Endothelial cell of hepatic sinusoid (primary cell): ENCODE results near the gene TMEM151B.
"Not testable (repeated sequence)": the region's sequence is repeated elsewhere in the genome, so short reads cannot be mapped to it uniquely, and the experiment has no call there.

Experiments
- in situ Hi-C: cut with HindIII; loops from 2 replicates; pipeline ENCODE4 v1.10.0; 2017; ENCODE audit warnings: low sequenced_read_pairs

The TMEM151B gene

GRCh38 chr6:44317136-44317631 is 46.9 kb downstream of the TMEM151B start:
- in situ Hi-C loops, result not testable (repeated sequence)

GRCh38 chr6:44321210-44321609 is 51.0 kb downstream of the TMEM151B start:
- in situ Hi-C loops, result no loop called here

DNA sequence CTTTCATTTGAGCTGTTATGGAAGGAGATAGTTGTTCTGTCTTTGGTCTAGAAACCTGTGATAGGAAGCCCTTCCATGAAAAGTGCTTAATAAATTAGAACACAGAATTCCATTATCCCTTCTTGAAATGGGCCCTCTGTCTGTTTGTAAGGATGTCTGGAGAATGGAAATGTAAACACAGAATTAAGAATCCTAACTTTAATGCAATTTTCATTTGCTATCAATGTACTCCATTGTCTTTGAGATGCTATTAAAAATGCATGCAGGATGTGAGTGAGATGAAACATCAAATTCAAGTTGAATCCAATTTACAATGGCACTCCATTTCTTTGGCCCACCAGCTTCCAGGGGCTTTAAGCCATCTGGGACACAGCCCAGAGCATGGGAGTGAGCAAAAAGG is 56.8 kb downstream of the TMEM151B start:
- in situ Hi-C loops, result no loop called here

DNA sequence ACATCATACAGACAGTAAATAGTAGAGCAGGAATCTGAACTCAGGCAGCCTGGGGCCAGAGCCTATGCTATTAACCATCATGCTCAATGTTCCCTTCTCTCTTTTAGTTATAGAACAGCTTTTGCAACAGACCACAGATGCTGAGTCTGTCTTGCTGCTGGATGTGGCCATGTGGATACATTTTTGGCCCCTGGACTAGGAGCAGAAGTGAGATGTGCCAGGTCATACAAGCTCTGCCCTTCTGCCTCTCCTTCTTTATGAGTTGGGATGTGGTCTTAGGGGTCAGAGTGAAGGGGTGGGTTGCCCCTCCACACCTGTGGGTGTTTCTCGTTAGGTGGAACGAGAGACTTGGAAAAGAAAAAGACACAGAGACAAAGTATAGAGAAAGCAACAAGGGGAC is 57.5 kb downstream of the TMEM151B start:
- in situ Hi-C loops, result no loop called here

DNA sequence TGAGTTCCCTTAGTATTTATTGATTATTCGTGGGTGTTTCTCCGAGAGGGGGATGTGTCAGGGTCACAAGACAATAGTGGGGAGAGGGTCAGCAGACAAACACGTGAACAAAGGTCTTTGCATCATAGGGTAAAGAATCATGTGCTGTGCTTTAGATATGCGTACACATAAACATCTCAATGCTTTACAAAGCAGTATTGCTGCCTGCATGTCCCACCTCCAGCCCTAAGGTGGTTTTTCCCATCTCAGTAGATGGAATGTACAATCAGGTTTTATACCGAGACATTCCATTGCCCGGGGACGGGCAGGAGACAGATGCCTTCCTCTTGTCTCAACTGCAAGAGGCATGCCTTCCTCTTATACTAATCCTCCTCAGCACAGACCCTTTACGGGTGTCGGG is 58.0 kb downstream of the TMEM151B start:
- in situ Hi-C loops, result not testable (repeated sequence)

DNA sequence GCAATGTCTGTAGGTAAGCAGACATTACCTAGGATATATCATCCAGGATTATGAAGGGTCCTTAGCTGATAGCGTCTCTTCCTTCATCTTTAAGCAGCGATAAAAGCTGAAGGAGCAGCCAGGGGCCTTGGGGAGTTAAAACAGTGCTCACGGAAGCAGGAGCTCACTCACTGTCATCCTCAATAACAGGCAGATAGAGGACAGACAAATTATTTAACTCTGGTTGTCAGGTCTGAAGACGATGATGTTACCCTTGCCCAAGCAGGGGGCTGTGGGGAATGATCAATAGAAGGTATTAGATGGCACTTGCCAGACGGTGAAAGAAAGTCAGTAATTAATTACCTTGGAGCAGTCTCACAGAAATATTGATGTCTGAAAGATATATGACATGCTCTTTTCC is 59.6 kb downstream of the TMEM151B start:
- in situ Hi-C loops, result no loop called here

DNA sequence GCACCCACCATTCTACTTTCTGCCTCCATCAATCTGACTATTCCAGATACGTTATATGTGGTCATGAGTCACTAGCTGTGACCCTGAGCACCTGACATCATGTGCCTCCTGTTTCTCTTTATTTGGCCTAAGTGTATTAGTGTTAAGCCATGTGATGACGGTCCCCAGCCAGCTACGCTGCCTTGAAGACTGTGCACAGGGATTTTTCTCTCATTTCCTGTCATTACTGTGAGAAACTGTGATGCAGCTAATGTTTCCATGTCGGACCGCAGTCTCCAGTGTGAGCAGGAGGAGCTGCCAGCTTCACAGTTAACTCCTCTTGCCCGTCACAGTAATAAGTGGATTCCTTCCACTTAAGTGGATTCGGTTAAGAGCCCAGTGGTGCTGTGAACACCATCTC is 62.3 kb downstream of the TMEM151B start:
- in situ Hi-C loops, result no loop called here

- in situ Hi-C loops, result no loop called here
Measured at GRCh38 chr6:44333273-44333919, 63.1 kb downstream of the TMEM151B start.

GRCh38 chr6:44333942-44334341 is 63.7 kb downstream of the TMEM151B start:
- in situ Hi-C loops, result no loop called here

GRCh38 chr6:44335631-44336030 is 65.4 kb downstream of the TMEM151B start:
- in situ Hi-C loops, result loop anchor here (5.0 kb wide), 2 partner anchors 38 to 68 kb away; partner anchors contain the start of gene NFKBIE

DNA sequence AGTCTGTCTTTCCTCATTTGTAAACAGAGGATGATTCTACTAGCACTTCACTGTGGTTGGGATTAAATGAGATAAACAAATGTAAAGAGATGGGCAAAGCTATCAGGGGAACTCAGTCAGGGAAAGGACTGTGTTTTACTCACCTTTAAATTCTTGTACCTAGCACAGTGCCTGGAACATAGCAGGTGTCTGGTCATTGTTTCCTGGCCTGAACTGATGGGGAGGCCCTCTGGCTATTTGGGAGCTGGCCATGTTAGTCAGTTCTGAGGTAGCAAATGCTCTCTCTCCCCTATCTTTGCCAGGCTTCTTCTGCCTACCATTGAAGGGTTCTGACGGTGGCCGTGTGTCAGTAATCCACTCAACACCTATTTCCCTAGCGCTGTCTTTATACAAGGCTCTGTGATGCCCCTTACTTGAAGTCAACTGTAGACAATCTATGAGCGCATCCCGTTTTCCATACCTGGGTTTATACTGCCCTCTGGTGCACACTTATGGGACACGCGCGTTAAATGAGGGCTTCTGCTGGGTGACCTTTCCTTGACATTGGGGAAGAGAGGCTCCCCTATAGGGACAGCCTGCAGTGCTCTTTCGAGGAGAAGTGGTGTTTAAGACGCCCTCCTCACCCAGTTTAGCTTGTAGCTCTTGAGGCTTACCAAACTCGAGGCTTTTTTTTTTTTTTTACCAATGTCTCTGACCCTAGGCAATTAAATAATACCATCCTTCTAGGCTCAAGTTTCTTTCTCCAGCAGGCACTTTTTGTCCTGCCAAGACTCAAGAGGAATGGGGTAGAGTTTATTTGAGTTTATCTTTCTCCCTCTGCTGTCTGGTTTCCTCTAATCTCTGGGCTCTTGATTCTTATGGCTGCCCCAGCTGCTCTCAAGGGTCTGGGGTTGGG is 68.2 kb downstream of the TMEM151B start:
- in situ Hi-C loops, result loop anchor here (5.0 kb wide), 2 partner anchors 41 to 71 kb away; partner anchors contain the start of gene NFKBIE

DNA sequence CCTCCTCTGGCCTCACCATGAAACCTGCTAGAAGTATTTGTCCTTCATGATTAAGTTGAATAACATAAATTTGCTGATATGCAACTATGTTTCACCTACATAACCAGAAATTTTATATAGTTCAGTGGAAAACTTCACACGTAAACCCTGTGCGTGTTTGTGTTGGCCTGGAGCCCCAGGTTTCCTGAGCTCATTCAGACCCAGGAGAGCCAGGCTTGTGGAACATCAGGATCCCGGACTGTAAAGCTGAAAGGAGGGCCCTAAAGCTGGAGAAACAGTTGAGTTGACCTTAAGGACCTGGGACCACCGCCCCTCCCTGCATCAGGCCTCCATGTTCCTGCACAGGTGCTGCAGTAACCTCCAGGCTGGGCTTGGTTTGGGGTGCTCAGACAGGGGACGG is 69.1 kb downstream of the TMEM151B start:
- in situ Hi-C loops, result loop anchor here (5.0 kb wide), 2 partner anchors 42 to 72 kb away; partner anchors contain the start of gene NFKBIE

GRCh38 chr6:44339763-44340625 is 69.7 kb downstream of the TMEM151B start:
- in situ Hi-C loops, result loop anchor here (5.0 kb wide), 2 partner anchors 43 to 73 kb away; partner anchors contain the start of gene NFKBIE

- in situ Hi-C loops, result no loop called here
Measured at GRCh38 chr6:44341095-44341890, 71.0 kb downstream of the TMEM151B start.

DNA sequence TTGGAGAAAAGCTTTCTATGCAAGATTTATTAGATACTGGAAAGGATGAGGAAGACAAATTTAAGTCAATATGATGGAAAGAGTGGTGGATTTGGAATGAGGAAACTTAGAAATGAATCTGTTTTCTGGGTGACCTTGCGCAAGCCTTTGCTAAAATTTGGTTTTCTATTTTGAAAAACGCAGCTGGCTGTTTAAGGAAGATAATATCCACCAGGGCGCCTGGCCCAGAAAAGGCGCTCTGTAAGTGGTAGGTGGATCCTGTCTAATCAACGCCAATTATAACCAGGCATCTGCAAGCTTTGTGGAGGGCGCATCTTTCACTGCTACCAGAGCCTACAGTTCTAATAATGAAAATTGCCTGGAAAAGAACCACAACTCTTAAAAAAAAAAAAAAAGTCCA is 71.8 kb downstream of the TMEM151B start:
- in situ Hi-C loops, result no loop called here

GRCh38 chr6:44342489-44342888 is 72.2 kb downstream of the TMEM151B start, which contains the start of gene SPATS1:
Gene SPATS1, plus strand, starts transcription at chr6:44342650. Its CDS starts 446 bp downstream, at chr6:44343096.
- in situ Hi-C loops, result no loop called here

DNA sequence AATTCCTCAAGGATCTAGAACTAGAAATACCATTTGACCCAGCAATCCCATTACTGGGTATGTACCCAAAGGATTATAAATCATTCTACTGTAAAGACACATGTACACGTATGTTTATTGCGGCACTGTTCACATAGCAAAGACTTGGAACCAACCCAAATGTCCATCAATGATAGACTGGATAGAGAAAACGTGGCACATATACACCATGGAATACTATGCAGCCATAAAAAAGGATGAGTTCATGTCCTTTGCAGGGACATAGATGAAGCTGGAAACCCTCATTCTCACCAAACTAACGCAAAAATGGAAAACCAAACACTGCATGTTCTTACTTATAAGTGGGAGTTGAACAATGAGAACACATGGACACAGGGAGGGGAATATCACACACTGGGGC is 76.6 kb downstream of the TMEM151B start:
- in situ Hi-C loops, result not testable (repeated sequence)

DNA sequence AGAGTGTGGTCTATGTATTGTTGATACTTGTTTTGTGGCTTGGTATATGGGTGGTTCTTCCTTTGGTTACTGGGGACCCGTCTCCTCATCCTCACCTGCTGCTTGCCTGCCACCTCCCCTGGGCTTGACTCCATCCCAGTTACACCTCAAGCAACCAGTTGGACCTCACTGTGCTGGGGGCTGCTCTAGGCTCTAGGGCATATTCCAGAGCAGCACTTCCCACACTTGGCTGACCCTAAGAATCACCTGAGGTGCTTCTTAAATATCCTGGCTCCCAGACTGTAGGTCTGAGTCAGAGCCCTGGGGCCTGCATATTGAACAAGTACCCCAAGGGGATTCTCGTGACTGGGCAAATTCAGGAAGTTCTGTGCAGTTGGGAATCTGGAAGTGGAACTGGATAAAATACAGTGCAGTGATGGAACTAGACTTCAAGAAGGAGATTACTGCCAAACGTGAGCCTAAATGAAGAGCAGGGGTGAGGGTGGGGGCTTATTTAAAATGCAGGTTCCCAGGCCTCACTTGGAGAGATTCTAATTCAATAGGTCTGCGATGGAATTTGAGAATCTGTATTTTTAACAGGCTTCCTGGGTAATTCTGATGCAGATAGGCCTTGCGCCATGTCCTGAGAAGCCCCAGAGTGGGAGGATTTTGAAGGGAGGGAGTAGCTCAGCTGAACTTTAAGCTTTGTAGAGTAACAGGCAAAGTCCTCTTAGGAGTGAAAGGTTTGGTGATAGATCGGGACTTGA is 79.8 kb downstream of the TMEM151B start:
- in situ Hi-C loops, result no loop called here

DNA sequence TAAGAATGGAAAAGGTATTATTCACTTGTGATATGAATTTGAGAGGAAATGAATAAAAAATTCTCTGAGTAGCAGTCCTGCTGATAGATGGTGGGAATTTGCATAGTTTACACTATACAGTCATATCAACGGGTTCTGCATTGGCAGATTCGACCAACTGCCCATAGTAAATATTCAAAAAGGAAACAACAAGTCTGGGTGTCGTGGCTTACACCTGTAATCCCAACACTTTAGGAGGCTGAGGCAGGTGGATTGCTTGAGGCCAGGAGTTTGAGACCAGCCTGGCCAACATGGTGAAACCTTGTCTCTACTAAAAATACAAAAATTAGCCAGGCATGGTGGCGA is 80.4 kb downstream of the TMEM151B start:
- in situ Hi-C loops, result not testable (repeated sequence)
